Transverse colon (tissue), 4 donors: ENCODE data around the gene SCAI. TPM values are rescaled to one million over a fixed set of nuclear protein-coding genes. Genes with fewer than 3 reads are reported as not detected.

Experiments
- DNase-seq: peaks from one replicate; pipeline ENCODE4 v3.0.0-alpha.2; 2019
- H3K27ac ChIP-seq, 4 donors: fragments of 200-600 bp; sonication (generic); 2 replicates each; pipeline ENCODE4 v1.5.1; 2016 to 2018; ENCODE audit warnings: inconsistent platforms in 4 of 4
- H3K27me3 ChIP-seq: fragments of 200-600 bp; sonication (generic); 2 replicates; pipeline ENCODE4 v1.5.1; 2017; ENCODE audit warnings: inconsistent platforms
- H3K36me3 ChIP-seq, 4 donors: fragments of 200-600 bp; sonication (generic); 2 replicates each; pipeline ENCODE4 v1.5.1; 2017 to 2019; ENCODE audit warnings: inconsistent platforms in 4 of 4
- H3K4me1 ChIP-seq, 4 donors: fragments of 200-600 bp; sonication (generic); 2 replicates each; pipeline ENCODE4 v1.5.1; 2017 to 2020; ENCODE audit warnings: inconsistent platforms in 4 of 4
- H3K4me3 ChIP-seq, 4 donors: fragments of 200-600 bp; sonication (generic); 1 replicate in 1 of 4; 2 replicates in 3 of 4; pipeline versions ENCODE4 v1.5.1 to v1.6.1; 2017 to 2019; ENCODE audit warnings: inconsistent platforms in 4 of 4
- H3K9me3 ChIP-seq, 2 donors: fragments of 200-600 bp; sonication (generic); 2 replicates each; pipeline ENCODE4 v1.5.1; 2017 to 2019; ENCODE audit warnings: inconsistent platforms in 2 of 2
- EP300 ChIP-seq: sonication (generic); formaldehyde crosslinking; IDR thresholded peaks from one replicate; pipeline ENCODE4 v1.6.1; 2017; ENCODE audit warnings: antibody characterized with exemption, low read depth
- POLR2A ChIP-seq: fragments of 450-650 bp; IDR thresholded peaks from one replicate; pipeline ENCODE4 v1.6.1; 2016; ENCODE audit warnings: antibody characterized with exemption, mild to moderate bottlenecking, moderate library complexity
- POLR2AphosphoS5 ChIP-seq, 3 donors: sonication (generic); formaldehyde crosslinking; IDR thresholded peaks; one replicate each; pipeline ENCODE4 v1.6.1; 2016; ENCODE audit warnings: antibody characterized with exemption in 3 of 3
- WGBS, 2 donors: methylation state at CpG; one replicate each; pipeline ENCODE4 v1.1.5; 2018; ENCODE audit warnings: low coverage in 1 of 2; 5-methylcytosine and 5-hydroxymethylcytosine counted together
- in situ Hi-C, 4 donors: fragments of 200-750 bp; cut with MboI; loops; one replicate each; pipeline versions ENCODE4 v1.15.0 to v1.15.1; 2017; ENCODE audit warnings: low sequenced_read_pairs in 3 of 4, low pct_ligation_motif_present in 1 of 4, low pct_unique_long_range_greater_than_20kb in 1 of 4
- intact Hi-C: fragments of 100-400 bp; cut with DNase I; formaldehyde crosslinking; loops from one replicate; pipeline ENCODE4 v1.15.1; 2023; ENCODE audit warnings: low total_unique reads
- total RNA-seq, 4 donors: library from RNA; depleted of rRNA; stranded (reverse); fragments of >200 nt; gene quantifications; one replicate each; pipeline ENCODE4 v1.1.0, GENCODE V29; 2016
- TF ChIP-seq, protein P1 (sequence below), 5 experiments: fragments of 200-600 bp in 3 of 5; fragments of 450-650 bp in 2 of 5; sonication (generic) in 3 of 5; IDR thresholded peaks; 1 replicate in 2 of 5; 2 replicates in 3 of 5; pipeline ENCODE4 v1.5.1; 2016 to 2017; ENCODE audit warnings: antibody characterized with exemption in 5 of 5, inconsistent platforms in 3 of 5, mild to moderate bottlenecking in 2 of 5, moderate library complexity in 1 of 5

Gene SCAI
- total RNA-seq, 4 donors from 2014 or later, result 10.4 to 38.6 (median 13.2) TPM

DNA sequence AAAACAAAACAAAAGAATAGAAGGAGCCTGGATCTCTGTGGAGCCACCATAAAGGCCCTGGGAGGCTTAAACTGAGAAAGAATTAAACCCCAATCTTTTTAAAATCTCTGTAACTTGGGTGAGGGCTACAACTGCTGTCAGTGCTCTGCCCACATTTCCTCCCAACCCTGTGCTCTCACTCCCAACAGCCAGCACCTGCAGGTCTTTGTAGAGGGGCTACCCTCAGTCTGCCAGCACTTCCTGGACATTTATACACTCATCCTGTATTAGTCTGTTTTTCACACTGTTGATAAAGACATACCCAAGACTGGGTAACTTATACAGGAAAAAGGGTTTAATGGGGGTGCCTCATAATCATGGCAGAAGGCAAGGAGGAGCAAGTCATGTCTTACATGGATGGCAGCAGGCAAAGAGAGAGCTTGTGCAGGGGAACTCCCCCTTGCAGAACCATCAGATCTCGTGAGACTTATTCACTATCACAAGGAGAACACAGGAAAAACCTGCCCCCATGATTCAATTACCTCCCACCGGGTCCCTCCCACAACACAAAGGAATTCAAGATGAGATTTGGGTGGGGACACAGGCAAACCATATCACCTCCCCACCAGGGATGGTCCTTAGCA, 47.4 kb downstream of the SCAI start:
- Histone ChIP-seq H3K36me3 (no peaks in the 10 kb centered on the region), H3K4me3 (no peak overlapping the region), H3K9me3 (no peaks in the 10 kb centered on the region), H3K27me3 (no peaks in the 10 kb centered on the region), H3K4me1 (no peaks in the 10 kb centered on the region), H3K27ac (no peak overlapping the region)
- no peak for TF ChIP-seq EP300
- TF ChIP-seq POLR2A, result no peak
- no peak for TF ChIP-seq POLR2AphosphoS5 (IDR thresholded peaks at IDR 0.05)
- TF ChIP-seq, protein P1, sequence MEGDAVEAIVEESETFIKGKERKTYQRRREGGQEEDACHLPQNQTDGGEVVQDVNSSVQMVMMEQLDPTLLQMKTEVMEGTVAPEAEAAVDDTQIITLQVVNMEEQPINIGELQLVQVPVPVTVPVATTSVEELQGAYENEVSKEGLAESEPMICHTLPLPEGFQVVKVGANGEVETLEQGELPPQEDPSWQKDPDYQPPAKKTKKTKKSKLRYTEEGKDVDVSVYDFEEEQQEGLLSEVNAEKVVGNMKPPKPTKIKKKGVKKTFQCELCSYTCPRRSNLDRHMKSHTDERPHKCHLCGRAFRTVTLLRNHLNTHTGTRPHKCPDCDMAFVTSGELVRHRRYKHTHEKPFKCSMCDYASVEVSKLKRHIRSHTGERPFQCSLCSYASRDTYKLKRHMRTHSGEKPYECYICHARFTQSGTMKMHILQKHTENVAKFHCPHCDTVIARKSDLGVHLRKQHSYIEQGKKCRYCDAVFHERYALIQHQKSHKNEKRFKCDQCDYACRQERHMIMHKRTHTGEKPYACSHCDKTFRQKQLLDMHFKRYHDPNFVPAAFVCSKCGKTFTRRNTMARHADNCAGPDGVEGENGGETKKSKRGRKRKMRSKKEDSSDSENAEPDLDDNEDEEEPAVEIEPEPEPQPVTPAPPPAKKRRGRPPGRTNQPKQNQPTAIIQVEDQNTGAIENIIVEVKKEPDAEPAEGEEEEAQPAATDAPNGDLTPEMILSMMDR (IDR thresholded peaks at IDR 0.05), result no peak
- no peak for DNase-seq
- WGBS, 2 donors, result 94% methylated on average over 2 of the region's 2 CpGs; no CpG with 5 or more reads in 1 of the 2 donors
- intact Hi-C loops (no loop called here), in situ Hi-C loops (no loop called here)

DNA sequence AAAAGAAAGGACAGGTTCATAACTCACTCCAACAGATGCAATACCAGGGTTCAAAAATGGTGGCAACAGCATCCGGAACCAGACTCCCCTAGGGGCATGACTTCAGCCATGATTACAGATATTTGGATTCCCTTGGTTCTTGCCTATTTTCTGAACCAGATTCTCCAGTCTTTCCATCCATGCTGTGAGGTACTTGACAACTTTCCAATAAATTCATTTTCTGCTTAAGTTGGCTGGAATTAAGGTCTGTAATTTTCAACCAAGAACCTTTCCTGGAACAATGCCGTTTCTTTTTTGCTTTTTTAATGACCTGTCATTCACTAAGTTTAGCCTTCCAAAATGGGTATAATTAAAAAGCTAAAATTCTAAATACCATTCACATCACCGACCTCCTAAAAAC, 52.2 kb downstream of the SCAI start:
- intact Hi-C loops (no loop called here), in situ Hi-C loops (no loop called here)
- Histone ChIP-seq H3K27ac (no peak overlapping the region), H3K27me3 (no peaks in the 10 kb centered on the region), H3K4me1 (no peaks in the 10 kb centered on the region), H3K9me3 (no peaks in the 10 kb centered on the region), H3K36me3 (no peaks in the 10 kb centered on the region), H3K4me3 (no peak overlapping the region)
- TF ChIP-seq, protein P1 (IDR thresholded peaks at IDR 0.05), result no peak
- TF ChIP-seq POLR2A (no peak), POLR2AphosphoS5 (IDR thresholded peaks at IDR 0.05) (no peak), EP300 (no peak)
- no peak for DNase-seq
- 87 to 91% methylated on average over 3 of the region's 3 CpGs for WGBS, 2 donors

DNA sequence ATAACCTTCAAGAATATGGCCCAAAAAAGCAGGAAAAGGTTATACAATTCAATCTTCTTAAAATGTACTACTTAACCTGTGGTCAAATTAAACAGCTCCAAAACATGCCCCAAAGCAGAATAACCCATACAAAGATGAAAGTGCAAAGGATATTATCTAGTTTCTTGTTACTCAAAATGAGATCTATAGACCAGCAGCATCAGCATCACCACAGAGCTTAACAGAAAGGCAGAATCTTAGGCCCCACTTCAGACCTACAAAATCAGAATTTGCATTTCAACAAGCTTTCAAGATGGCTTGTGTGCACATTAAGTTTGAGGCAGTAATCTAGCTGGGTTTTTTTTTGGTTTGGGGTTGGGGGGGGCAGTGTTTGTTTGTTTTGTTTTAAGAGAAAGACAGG, 54.0 kb downstream of the SCAI start:
- H3K27ac ChIP-seq, result no peak overlapping the region
- no peaks in the 10 kb centered on the region for H3K9me3 ChIP-seq
- DNase-seq, result no peak
- no peak overlapping the region for H3K4me3 ChIP-seq
- H3K4me1 ChIP-seq, result peaks cover 0 to 4% (median 0%) of the 10 kb centered on the region in 4 donors
- H3K36me3 ChIP-seq, result no peaks in the 10 kb centered on the region
- H3K27me3 ChIP-seq, result no peaks in the 10 kb centered on the region
- TF ChIP-seq EP300 (no peak), POLR2AphosphoS5 (IDR thresholded peaks at IDR 0.05) (no peak), POLR2A (no peak)
- TF ChIP-seq, protein P1 (IDR thresholded peaks at IDR 0.05), result no peak
- in situ Hi-C loops (no loop called here), intact Hi-C loops (no loop called here)

DNA sequence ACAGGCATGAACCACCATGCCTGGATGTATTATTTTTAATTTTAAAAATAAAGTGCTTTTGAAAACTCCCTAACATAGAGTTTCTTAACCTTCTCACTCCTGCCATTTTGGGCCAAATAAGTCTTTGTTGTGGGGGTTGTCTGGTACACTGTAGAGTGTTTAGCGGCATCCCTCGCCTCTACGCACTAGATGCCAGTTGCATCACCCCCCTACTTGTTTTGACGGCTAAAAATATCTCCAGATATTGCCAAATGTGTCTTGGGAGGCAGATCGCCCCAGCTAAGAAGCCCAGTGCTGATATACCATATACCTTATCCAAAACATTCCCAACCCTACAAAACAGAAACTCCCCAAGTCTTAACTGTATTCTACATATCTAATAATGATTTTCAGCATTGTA, 54.6 kb downstream of the SCAI start:
- in situ Hi-C loops, result no loop called here
- intact Hi-C loops, result no loop called here
- DNase-seq, result no peak
- WGBS, 2 donors, result 95 to 96% methylated on average over 4 to 5 of the region's 5 CpGs
- Histone ChIP-seq H3K4me1 (peaks cover 0 to 4% (median 0%) of the 10 kb centered on the region in 4 donors), H3K27ac (no peak overlapping the region), H3K36me3 (no peaks in the 10 kb centered on the region), H3K27me3 (no peaks in the 10 kb centered on the region), H3K4me3 (no peak overlapping the region), H3K9me3 (no peaks in the 10 kb centered on the region)
- TF ChIP-seq POLR2AphosphoS5 (IDR thresholded peaks at IDR 0.05) (no peak), EP300 (no peak), POLR2A (no peak)
- TF ChIP-seq, protein P1 (IDR thresholded peaks at IDR 0.05), result no peak
